Endothelial cell of umbilical vein (primary cell): Measurements from ENCODE around the gene LARP7.

Experiments used
- CTCF ChIP-seq, 2 donors: IDR thresholded peaks; 1 replicate in 1 of 2; 2 replicates in 1 of 2; pipeline ENCODE4 v1.5.1; 2011; ENCODE audit warnings: low read length in 2 of 2, mild to moderate bottlenecking in 2 of 2, moderate library complexity in 2 of 2, control low read depth in 1 of 2, inconsistent platforms in 1 of 2, low read depth in 1 of 2; ENCODE audit not compliant: insufficient read depth in 1 of 2; ENCODE audit errors: extremely low read depth in 1 of 2
- POLR2A ChIP-seq: IDR thresholded peaks from 2 replicates; pipeline ENCODE4 v1.6.1; 2012; ENCODE audit warnings: low read depth, mild to moderate bottlenecking, control low read depth, low read length
- TF ChIP-seq, protein P1 (sequence below): IDR thresholded peaks from 2 replicates; pipeline ENCODE4 v1.6.1; 2011; ENCODE audit not compliant: insufficient read depth, insufficient read length

DNA sequence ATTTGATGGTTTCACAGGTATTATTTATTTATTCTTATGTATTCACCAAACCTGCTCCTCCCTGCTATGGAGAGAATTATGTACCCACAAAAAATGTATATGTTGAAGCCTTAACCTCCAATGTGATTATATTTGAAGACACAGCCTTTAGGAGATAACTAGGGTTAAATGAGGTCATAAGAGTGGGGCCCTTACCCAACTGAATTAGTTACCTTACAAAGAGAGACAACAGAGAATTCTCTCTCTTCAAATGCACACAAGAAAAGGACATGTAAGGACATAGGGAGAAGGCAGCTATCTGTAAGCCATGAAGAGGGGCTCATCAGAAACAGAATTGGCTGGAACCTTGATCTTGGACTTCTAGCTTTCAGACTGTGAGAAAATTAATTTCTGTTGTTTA is 44.2 kb upstream of the LARP7 start:
- TF ChIP-seq POLR2A: no peak
- TF ChIP-seq, protein P1, sequence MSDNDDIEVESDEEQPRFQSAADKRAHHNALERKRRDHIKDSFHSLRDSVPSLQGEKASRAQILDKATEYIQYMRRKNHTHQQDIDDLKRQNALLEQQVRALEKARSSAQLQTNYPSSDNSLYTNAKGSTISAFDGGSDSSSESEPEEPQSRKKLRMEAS: no peak
- TF ChIP-seq CTCF (IDR thresholded peaks at IDR 0.05; ENCODE audit: extremely low read depth in 1 of 2, insufficient read depth in 1 of 2, low read depth in 1 of 2, low read length in 2 of 2): no peak
